ENCODE results near the gene NPLOC4.

- peak; percentile 53 for TF ChIP-seq POLR2A (IDR thresholded peaks at IDR 0.05; ENCODE audit: low read depth, low read length)
- TF ChIP-seq POLR2AphosphoS5 (IDR thresholded peaks at IDR 0.05; ENCODE audit: low read depth, low read length) = no peak; the same call in 1 of the 2 replicates
Measured at GRCh38 chr17:81665205-81666091, 28.5 kb upstream of the NPLOC4 start.
